Mesenchymal stem cell (in vitro differentiated cells and primary cell): Measurements from ENCODE around the gene GNA14.

Experiments used
- DNase-seq: peaks from one replicate; pipeline ENCODE4 v3.0.0-alpha.2; 2013
- H2AFZ ChIP-seq: one replicate; pipeline ENCODE4 v1.6.1; 2013; ENCODE audit warnings: low read depth, mild to moderate bottlenecking, control low read depth, inconsistent platforms, low read length, moderate library complexity
- H2AK5ac ChIP-seq: 2 replicates; pipeline ENCODE4 v1.6.1; 2013; ENCODE audit warnings: low read length, moderate library complexity, mild to moderate bottlenecking, inconsistent platforms; ENCODE audit not compliant: severe bottlenecking
- H2BK120ac ChIP-seq: one replicate; pipeline ENCODE4 v1.6.1; 2013; ENCODE audit warnings: low read depth, mild to moderate bottlenecking, inconsistent platforms, low read length, moderate library complexity
- H2BK12ac ChIP-seq, 2 experiments: one replicate each; pipeline ENCODE4 v1.6.1; 2013; ENCODE audit warnings: inconsistent platforms in 2 of 2, low read length in 2 of 2, mild to moderate bottlenecking in 2 of 2, moderate library complexity in 2 of 2, control low read depth in 1 of 2
- H2BK15ac ChIP-seq: one replicate; pipeline ENCODE4 v1.6.1; 2013; ENCODE audit warnings: mild to moderate bottlenecking, low read depth, inconsistent platforms; ENCODE audit not compliant: poor library complexity, severe bottlenecking
- H2BK5ac ChIP-seq: 2 replicates; pipeline ENCODE4 v1.6.1; 2013; ENCODE audit warnings: low read depth, mild to moderate bottlenecking, low read length, control low read depth, inconsistent platforms; ENCODE audit not compliant: poor library complexity, severe bottlenecking
- H3K14ac ChIP-seq, 2 experiments: one replicate each; pipeline ENCODE4 v1.6.1; 2013; ENCODE audit warnings: inconsistent platforms in 2 of 2, low read length in 2 of 2, control low read depth in 1 of 2, mild to moderate bottlenecking in 1 of 2, moderate library complexity in 1 of 2
- H3K18ac ChIP-seq, 2 experiments: one replicate each; pipeline ENCODE4 v1.6.1; 2013; ENCODE audit warnings: inconsistent platforms in 2 of 2, low read length in 2 of 2, control low read depth in 1 of 2, low read depth in 1 of 2, mild to moderate bottlenecking in 1 of 2
- H3K23ac ChIP-seq, 2 experiments: one replicate each; pipeline ENCODE4 v1.6.1; 2013; ENCODE audit warnings: inconsistent platforms in 2 of 2, low read length in 2 of 2, mild to moderate bottlenecking in 2 of 2, moderate library complexity in 2 of 2, control low read depth in 1 of 2
- H3K27ac ChIP-seq: 2 replicates; pipeline ENCODE4 v1.5.1; 2013; ENCODE audit warnings: mild to moderate bottlenecking, moderate library complexity, low read length, control low read depth, inconsistent platforms; ENCODE audit not compliant: poor library complexity, severe bottlenecking
- H3K27me3 ChIP-seq, 2 experiments: 2 replicates each; pipeline versions ENCODE4 v1.6.1 to v1.7.0; 2013; ENCODE audit warnings: low read length in 2 of 2, mild to moderate bottlenecking in 2 of 2, moderate library complexity in 2 of 2, control low read depth in 1 of 2, inconsistent platforms in 1 of 2; ENCODE audit not compliant: control insufficient read depth in 1 of 2, insufficient read depth in 1 of 2
- H3K36me3 ChIP-seq, 2 experiments: 2 replicates each; pipeline versions ENCODE4 v1.6.1 to v1.7.0; 2013; ENCODE audit warnings: low read length in 2 of 2, control low read depth in 1 of 2, inconsistent platforms in 1 of 2, low read depth in 1 of 2, mild to moderate bottlenecking in 1 of 2; ENCODE audit not compliant: insufficient read depth in 2 of 2, control insufficient read depth in 1 of 2
- H3K4ac ChIP-seq, 2 experiments: one replicate each; pipeline ENCODE4 v1.6.1; 2013; ENCODE audit warnings: inconsistent platforms in 2 of 2, low read length in 2 of 2, mild to moderate bottlenecking in 2 of 2, moderate library complexity in 2 of 2, control low read depth in 1 of 2, low read depth in 1 of 2
- H3K4me1 ChIP-seq: 2 replicates; pipeline ENCODE4 v1.6.1; 2013; ENCODE audit warnings: low read depth, low read length, control low read depth; ENCODE audit not compliant: control insufficient read depth, insufficient read depth
- H3K4me2 ChIP-seq: 2 replicates; pipeline ENCODE4 v1.6.1; 2013; ENCODE audit warnings: low read length, mild to moderate bottlenecking, inconsistent platforms; ENCODE audit not compliant: poor library complexity, severe bottlenecking
- H3K4me3 ChIP-seq, 2 experiments: 2 replicates each; pipeline versions ENCODE4 v1.5.1 to v1.7.0; 2013; ENCODE audit warnings: low read length in 2 of 2, mild to moderate bottlenecking in 2 of 2, control low read depth in 1 of 2, low read depth in 1 of 2; ENCODE audit not compliant: insufficient read depth in 1 of 2
- H3K79me1 ChIP-seq: replicated peaks from 2 replicates; pipeline ENCODE4 v1.6.1; 2013; ENCODE audit warnings: mild to moderate bottlenecking, control low read depth, low read length, inconsistent platforms; ENCODE audit not compliant: poor library complexity, severe bottlenecking
- H3K9ac ChIP-seq: 2 replicates; pipeline ENCODE4 v1.7.0; 2013; ENCODE audit warnings: mild to moderate bottlenecking, low read length, moderate library complexity
- H3K9me3 ChIP-seq: 2 replicates; pipeline ENCODE4 v1.7.0; 2013; ENCODE audit warnings: mild to moderate bottlenecking, low read length; ENCODE audit not compliant: control insufficient read depth
- H4K8ac ChIP-seq: one replicate; pipeline ENCODE4 v1.6.1; 2013; ENCODE audit warnings: inconsistent platforms, mild to moderate bottlenecking, low read length, moderate library complexity
- H4K91ac ChIP-seq: one replicate; pipeline ENCODE4 v1.6.1; 2013; ENCODE audit warnings: mild to moderate bottlenecking, low read length, inconsistent platforms
- WGBS: methylation state at CpG from one replicate; pipeline ENCODE4 v1.1.7; 2013; ENCODE audit warnings: mixed read lengths; 5-methylcytosine and 5-hydroxymethylcytosine counted together

GNA14 gene

GRCh38 chr9:77561331-77562018 lies 86.6 kb downstream of the GNA14 start:
- Histone ChIP-seq H3K36me3 (no peaks in the 10 kb centered on the region), H4K8ac (no peak overlapping the region), H3K79me1 (no peaks in the 10 kb centered on the region), H2BK5ac (no peak overlapping the region), H2BK15ac (no peak overlapping the region), H2BK12ac (no peak overlapping the region), H2BK120ac (no peak overlapping the region), H3K4me1 (no peaks in the 10 kb centered on the region), H4K91ac (no peak overlapping the region), H3K4me3 (no peak overlapping the region), H3K27me3 (no peaks in the 10 kb centered on the region), H3K4me2 (no peak overlapping the region), H3K9ac (no peak overlapping the region), H3K4ac (no peak overlapping the region), H3K23ac (no peak overlapping the region), H2AK5ac (no peak overlapping the region), H3K18ac (no peak overlapping the region), H2AFZ (no peak overlapping the region), H3K27ac (no peak overlapping the region), H3K9me3 (no peaks in the 10 kb centered on the region), H3K14ac (no peak overlapping the region)
- 100% methylated on average over 1 of the region's 2 CpGs for WGBS
- no peak for DNase-seq

DNA sequence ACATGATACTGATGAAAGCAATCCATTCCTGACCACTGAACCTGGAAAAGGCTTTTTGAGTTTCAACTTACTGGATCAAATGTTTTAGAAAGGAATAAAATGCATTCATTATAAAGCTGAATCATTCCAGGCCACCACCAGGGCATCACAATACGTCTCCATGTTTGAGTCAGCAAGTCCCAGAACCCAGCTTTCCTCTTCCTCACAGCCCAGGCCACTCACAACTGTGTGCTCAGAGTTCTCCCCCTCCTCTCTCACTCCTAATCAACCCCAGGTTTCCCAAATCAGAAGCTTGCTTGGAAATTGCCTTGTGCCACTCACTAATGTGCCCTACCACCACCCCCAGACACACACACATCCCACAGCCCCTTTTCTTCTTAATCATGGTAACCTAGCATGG lies 91.7 kb downstream of the GNA14 start:
- Histone ChIP-seq H4K8ac (no peak overlapping the region), H2BK5ac (no peak overlapping the region), H2AFZ (no peak overlapping the region), H4K91ac (no peak overlapping the region), H3K36me3 (no peaks in the 10 kb centered on the region), H3K4me2 (no peak overlapping the region), H3K79me1 (no peaks in the 10 kb centered on the region), H3K9me3 (no peaks in the 10 kb centered on the region), H3K27me3 (no peaks in the 10 kb centered on the region), H2BK12ac (no peak overlapping the region), H3K14ac (no peak overlapping the region), H3K4ac (no peak overlapping the region), H2AK5ac (no peak overlapping the region), H3K9ac (no peak overlapping the region), H3K27ac (no peak overlapping the region), H3K4me3 (no peak overlapping the region), H3K4me1 (no peaks in the 10 kb centered on the region), H2BK120ac (no peak overlapping the region), H3K23ac (no peak overlapping the region), H3K18ac (no peak overlapping the region), H2BK15ac (no peak overlapping the region)
- DNase-seq: no peak
- 79% methylated on average over 1 of the region's 1 CpG for WGBS

DNA sequence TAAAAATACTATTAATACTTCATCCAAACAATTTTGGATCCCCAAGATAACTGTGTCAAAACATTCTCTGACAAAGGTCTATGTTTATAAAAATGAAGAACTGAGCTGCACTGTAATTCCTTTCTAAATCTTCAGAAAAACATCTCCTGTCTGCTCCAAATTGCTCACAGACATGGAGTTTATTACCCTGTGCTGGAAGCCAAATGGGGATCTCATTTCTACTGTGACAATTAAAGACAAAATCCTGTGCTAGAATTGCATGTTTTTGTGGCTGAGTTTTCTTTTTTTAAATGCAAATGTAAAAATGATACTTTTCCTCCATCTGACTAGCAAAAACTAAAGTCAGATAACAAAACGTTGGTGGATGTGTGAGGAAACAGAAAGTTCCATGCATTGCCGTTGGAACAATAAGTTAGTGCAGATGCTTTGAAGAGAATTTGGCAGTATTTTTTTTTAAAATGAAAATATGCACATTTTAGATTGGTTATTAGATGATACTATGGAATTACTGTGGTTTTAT lies 93.5 kb downstream of the GNA14 start:
- Histone ChIP-seq H3K18ac (no peak overlapping the region), H3K14ac (no peak overlapping the region), H3K4me3 (no peak overlapping the region), H2BK15ac (no peak overlapping the region), H4K8ac (no peak overlapping the region), H3K27ac (no peak overlapping the region), H3K4me2 (no peak overlapping the region), H3K79me1 (no peaks in the 10 kb centered on the region), H2BK120ac (no peak overlapping the region), H3K9ac (no peak overlapping the region), H3K4ac (no peak overlapping the region), H3K9me3 (no peaks in the 10 kb centered on the region), H2BK12ac (no peak overlapping the region), H2AK5ac (no peak overlapping the region), H3K36me3 (no peaks in the 10 kb centered on the region), H3K23ac (no peak overlapping the region), H3K4me1 (no peaks in the 10 kb centered on the region), H2BK5ac (no peak overlapping the region), H2AFZ (no peak overlapping the region), H3K27me3 (no peaks in the 10 kb centered on the region), H4K91ac (no peak overlapping the region)
- no peak for DNase-seq
- WGBS: 59% methylated on average over 2 of the region's 2 CpGs

DNA sequence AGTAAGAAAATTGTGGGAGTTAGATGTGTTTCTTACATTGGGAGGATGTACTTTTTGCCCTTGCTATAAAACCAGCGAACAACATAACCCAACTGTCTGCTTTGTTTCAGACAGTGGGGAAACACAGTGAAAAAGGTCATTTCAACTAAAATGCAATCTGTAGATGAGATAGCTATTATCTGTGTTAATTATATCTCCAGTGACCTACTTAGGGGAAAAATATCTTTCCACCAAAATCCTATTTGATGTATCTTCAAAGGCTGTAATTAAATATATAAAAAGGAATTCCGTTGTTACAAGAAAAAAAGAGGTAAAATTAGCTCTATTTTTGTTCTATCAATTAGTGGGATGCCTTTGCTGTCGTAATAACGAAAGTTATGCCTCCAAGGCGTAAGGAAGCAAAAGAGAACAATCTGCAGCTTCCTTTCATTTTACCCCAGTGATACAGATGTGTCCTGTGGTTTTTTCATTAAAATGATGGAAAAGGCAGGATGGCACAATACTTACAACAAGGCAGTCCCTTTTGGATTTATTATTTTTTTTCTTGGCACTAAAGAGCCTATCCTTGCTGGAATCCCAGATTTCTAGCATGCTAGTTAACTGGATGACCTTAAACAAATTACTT lies 100.9 kb downstream of the GNA14 start:
- DNase-seq: no peak
- no peak overlapping the region for H3K4me3 ChIP-seq
- no peaks in the 10 kb centered on the region for H3K36me3 ChIP-seq
- H2AK5ac ChIP-seq: no peak overlapping the region
- H2BK5ac ChIP-seq: no peak overlapping the region
- no peak overlapping the region for H2AFZ ChIP-seq
- no peak overlapping the region for H4K8ac ChIP-seq
- H2BK120ac ChIP-seq: no peak overlapping the region
- no peak overlapping the region for H3K9ac ChIP-seq
- H2BK12ac ChIP-seq: no peak overlapping the region
- H3K23ac ChIP-seq: no peak overlapping the region
- H4K91ac ChIP-seq: no peak overlapping the region
- H3K27me3 ChIP-seq: no peaks in the 10 kb centered on the region
- peaks cover 12% of the 10 kb centered on the region for H3K9me3 ChIP-seq
- no peak overlapping the region for H3K4me2 ChIP-seq
- no peaks in the 10 kb centered on the region for H3K79me1 ChIP-seq
- H3K4ac ChIP-seq: no peak overlapping the region
- H3K4me1 ChIP-seq: no peaks in the 10 kb centered on the region
- no peak overlapping the region for H3K14ac ChIP-seq
- H3K18ac ChIP-seq: no peak overlapping the region
- WGBS: 99% methylated on average over 5 of the region's 5 CpGs
- no peak overlapping the region for H2BK15ac ChIP-seq
- H3K27ac ChIP-seq: no peak overlapping the region
